CD4-positive, alpha-beta T cell treated with Interleukin-21 for 1 hour (primary cell): ENCODE data around the gene ALS2.
A peak's percentile ranks its signal among the peaks of the same experiment; 100 is the strongest.
"Not testable (repeated sequence)": the region's sequence is repeated elsewhere in the genome, so short reads cannot be mapped to it uniquely, and the experiment has no call there.

Experiments
- DNase-seq: peaks from one replicate; pipeline ENCODE4 v3.0.0-alpha.2; 2020

Gene ALS2

GRCh38 chr2:201671205-201671604, 109.5 kb downstream of the ALS2 start:
- DNase-seq: not testable (repeated sequence)

- DNase-seq: no peak
Measured at GRCh38 chr2:201669865-201670264, 110.9 kb downstream of the ALS2 start.

- DNase-seq: no peak
Measured at GRCh38 chr2:201668402-201668910, 112.3 kb downstream of the ALS2 start.

GRCh38 chr2:201664334-201664733, 116.4 kb downstream of the ALS2 start:
- no peak for DNase-seq

- DNase-seq: no peak
Measured at GRCh38 chr2:201661366-201661765, 119.4 kb downstream of the ALS2 start.

GRCh38 chr2:201660293-201660895, 120.3 kb downstream of the ALS2 start:
- DNase-seq: no peak

GRCh38 chr2:201656740-201657139, 124.0 kb downstream of the ALS2 start:
- DNase-seq: no peak

GRCh38 chr2:201656102-201656501, 124.6 kb downstream of the ALS2 start:
- DNase-seq: peak; percentile 52

- DNase-seq: no peak
Measured at GRCh38 chr2:201654616-201655384, 125.9 kb downstream of the ALS2 start.

- no peak for DNase-seq
Measured at GRCh38 chr2:201653221-201653620, 127.5 kb downstream of the ALS2 start.
